ENCODE results near the gene KMT2A. TPM values are rescaled to one million over a fixed set of nuclear protein-coding genes. Genes with fewer than 3 reads are reported as not detected.
"Not testable (repeated sequence)": the region's sequence is repeated elsewhere in the genome, so short reads cannot be mapped to it uniquely, and the experiment has no call there.

The KMT2A gene
- total and polyA plus RNA-seq, 9 donors = 20.9 to 32.0 (median 26.4) TPM

DNA sequence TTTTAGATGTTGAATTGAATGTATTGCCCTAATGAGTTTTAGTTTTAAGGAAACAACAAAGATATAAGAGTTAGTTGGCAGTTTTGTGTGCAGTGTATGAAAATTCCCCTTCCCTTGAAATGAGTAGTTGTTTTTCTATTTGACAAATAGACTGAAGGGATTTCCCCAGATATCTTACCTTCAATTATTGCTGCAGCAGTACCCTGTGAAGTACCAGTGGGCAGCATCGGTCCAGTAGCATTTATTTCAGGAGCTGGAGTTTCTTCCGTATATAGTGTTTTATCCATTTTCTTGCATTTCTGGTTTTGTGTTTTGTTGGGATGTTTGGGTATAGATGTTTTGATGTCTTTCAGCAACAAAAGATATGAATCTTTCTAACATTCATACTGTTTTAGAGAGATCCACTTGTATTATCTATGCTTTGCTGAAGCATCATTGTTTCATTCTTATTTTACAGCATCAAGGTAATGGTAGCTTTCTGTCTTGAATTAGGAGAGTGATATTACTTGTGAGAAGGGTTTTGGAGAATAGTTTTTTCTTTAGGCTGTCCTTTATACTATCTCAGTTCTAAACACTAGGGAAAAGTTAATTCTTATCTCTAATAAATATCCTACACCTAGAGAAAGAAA lies 7.4 kb downstream of the KMT2A start:
- no peak overlapping the region for H3K4me3 ChIP-seq (ENCODE audit: low read length)
- no peaks in the 10 kb centered on the region for H3K36me3 ChIP-seq (ENCODE audit: control insufficient read depth, insufficient read depth, low read length)
- H3K9me3 ChIP-seq (replicated peaks; ENCODE audit: control insufficient read depth, low read depth, low read length) = no peaks in the 10 kb centered on the region
- no peak overlapping the region for H3K27ac ChIP-seq (ENCODE audit: low read length)
- no peaks in the 10 kb centered on the region for H3K4me1 ChIP-seq (ENCODE audit: control insufficient read depth, insufficient read depth, low read length)
- no peaks in the 10 kb centered on the region for H3K27me3 ChIP-seq (ENCODE audit: control insufficient read depth, insufficient read depth, low read length)
- no CpG with 5 or more reads among the region's 2 CpGs for WGBS (ENCODE audit: insufficient coverage)
- DNase-seq = no peak

DNA sequence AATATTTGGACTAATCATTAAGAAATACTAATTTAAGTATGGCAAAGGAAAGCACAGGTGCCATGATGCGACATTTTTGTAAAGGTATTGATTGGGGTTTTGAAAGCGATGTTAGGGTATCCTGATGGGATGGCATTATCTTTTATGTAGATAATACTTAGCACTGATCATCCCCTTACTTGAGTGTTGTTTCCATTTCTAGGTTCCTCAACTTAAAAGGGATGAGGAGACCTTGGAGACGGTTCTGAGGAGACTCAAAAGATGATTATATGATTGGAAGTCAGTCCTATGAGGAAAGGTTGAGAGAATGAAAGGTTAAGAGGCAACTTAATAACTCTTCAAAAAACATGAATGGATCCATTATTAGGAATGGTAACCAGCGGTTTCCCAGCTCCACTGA lies 11.1 kb downstream of the KMT2A start:
- WGBS (ENCODE audit: insufficient coverage) = 80% methylated on average over 1 of the region's 4 CpGs
- no peak for DNase-seq
- peaks cover 6% of the 10 kb centered on the region for H3K36me3 ChIP-seq (ENCODE audit: control insufficient read depth, insufficient read depth, low read length)
- H3K9me3 ChIP-seq (replicated peaks; ENCODE audit: control insufficient read depth, low read depth, low read length) = no peaks in the 10 kb centered on the region
- H3K27ac ChIP-seq (ENCODE audit: low read length) = no peak overlapping the region
- no peaks in the 10 kb centered on the region for H3K4me1 ChIP-seq (ENCODE audit: control insufficient read depth, insufficient read depth, low read length)
- H3K27me3 ChIP-seq (ENCODE audit: control insufficient read depth, insufficient read depth, low read length) = no peaks in the 10 kb centered on the region
- H3K4me3 ChIP-seq (ENCODE audit: low read length) = no peak overlapping the region

DNA sequence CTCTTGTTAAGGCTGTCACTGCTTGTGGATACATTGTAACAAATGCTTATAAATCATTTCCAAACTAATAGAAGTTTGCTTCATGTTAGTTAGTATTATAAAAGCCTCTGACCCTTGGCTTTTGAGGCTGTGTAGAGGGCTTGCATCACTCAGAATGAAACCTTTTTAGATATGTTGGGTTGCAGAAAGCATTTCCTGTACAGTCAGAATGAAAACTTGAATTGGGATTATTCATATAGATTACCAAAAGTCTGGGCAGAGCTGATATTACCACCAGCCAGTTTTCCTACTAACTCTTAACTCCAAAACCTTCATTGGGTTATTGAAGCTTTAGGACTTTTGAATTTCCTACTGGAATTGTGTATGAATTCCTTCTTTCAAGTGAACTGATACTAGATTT lies 12.0 kb downstream of the KMT2A start:
- H3K27ac ChIP-seq (ENCODE audit: low read length) = no peak overlapping the region
- no peaks in the 10 kb centered on the region for H3K27me3 ChIP-seq (ENCODE audit: control insufficient read depth, insufficient read depth, low read length)
- no peak overlapping the region for H3K4me3 ChIP-seq (ENCODE audit: low read length)
- no peaks in the 10 kb centered on the region for H3K9me3 ChIP-seq (replicated peaks; ENCODE audit: control insufficient read depth, low read depth, low read length)
- no peaks in the 10 kb centered on the region for H3K4me1 ChIP-seq (ENCODE audit: control insufficient read depth, insufficient read depth, low read length)
- no peak for DNase-seq
- peaks cover 6% of the 10 kb centered on the region for H3K36me3 ChIP-seq (ENCODE audit: control insufficient read depth, insufficient read depth, low read length)

DNA sequence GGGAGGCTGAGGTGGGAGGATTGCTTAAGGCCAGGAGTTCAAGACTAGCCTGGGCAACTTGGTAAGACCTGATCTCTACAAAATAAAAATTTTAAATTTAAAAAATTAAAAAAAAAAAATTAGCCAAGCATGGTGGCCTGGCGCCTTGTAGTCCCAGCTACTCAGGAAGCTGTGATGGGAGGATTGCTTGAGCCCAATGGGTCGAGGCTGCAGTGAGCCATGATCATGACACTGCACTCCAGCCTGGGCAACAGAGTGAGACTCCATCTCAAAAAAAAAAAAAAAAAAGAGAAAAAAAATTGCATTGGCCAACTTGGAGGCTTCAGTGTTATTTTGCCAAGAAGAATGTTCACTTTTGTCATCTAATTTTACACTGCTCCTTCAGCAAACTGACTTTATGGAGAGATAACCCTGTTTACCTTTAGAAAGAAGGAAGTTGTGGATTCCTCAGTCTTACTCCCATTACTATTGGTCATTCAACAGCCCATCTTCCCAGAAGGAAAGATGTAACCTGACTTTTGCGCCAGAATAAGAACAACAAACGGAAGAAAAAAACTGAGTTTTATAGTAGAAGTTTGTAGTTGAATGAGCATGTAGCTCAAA lies 13.1 kb downstream of the KMT2A start:
- WGBS (ENCODE audit: insufficient coverage) = no CpG with 5 or more reads among the region's 4 CpGs
- Histone ChIP-seq H3K36me3 (ENCODE audit: control insufficient read depth, insufficient read depth, low read length) (peaks cover 9% of the 10 kb centered on the region), H3K4me3 (ENCODE audit: low read length) (no peak overlapping the region), H3K27ac (ENCODE audit: low read length) (no peak overlapping the region), H3K27me3 (ENCODE audit: control insufficient read depth, insufficient read depth, low read length) (no peaks in the 10 kb centered on the region), H3K9me3 (replicated peaks; ENCODE audit: control insufficient read depth, low read depth, low read length) (no peaks in the 10 kb centered on the region), H3K4me1 (ENCODE audit: control insufficient read depth, insufficient read depth, low read length) (no peaks in the 10 kb centered on the region)
- no peak for DNase-seq

DNA sequence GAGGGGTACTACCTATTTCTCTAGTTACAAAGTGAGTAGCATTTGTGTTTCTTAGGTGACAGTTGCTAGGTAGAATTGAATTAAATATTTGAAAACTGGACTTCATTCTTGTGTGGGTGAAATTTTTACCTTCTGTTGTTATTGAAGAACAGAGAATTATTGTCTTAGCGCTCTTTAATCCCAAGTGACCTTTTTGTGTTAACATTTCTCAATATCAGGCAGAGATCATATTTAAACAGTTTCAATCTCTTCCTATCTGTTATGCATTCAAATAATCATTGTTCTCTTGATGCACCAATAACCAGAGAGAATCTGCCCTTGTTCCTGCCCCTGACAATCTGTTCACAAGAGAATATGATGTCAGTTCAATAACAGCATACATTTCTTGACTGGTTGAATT lies 14.2 kb downstream of the KMT2A start:
- Histone ChIP-seq H3K9me3 (replicated peaks; ENCODE audit: control insufficient read depth, low read depth, low read length) (no peaks in the 10 kb centered on the region), H3K4me3 (ENCODE audit: low read length) (no peak overlapping the region), H3K27me3 (ENCODE audit: control insufficient read depth, insufficient read depth, low read length) (no peaks in the 10 kb centered on the region), H3K27ac (ENCODE audit: low read length) (no peak overlapping the region), H3K4me1 (ENCODE audit: control insufficient read depth, insufficient read depth, low read length) (no peaks in the 10 kb centered on the region), H3K36me3 (ENCODE audit: control insufficient read depth, insufficient read depth, low read length) (peaks cover 9% of the 10 kb centered on the region)
- no peak for DNase-seq
- WGBS (ENCODE audit: insufficient coverage) = no CpG with 5 or more reads among the region's 1 CpG

DNA sequence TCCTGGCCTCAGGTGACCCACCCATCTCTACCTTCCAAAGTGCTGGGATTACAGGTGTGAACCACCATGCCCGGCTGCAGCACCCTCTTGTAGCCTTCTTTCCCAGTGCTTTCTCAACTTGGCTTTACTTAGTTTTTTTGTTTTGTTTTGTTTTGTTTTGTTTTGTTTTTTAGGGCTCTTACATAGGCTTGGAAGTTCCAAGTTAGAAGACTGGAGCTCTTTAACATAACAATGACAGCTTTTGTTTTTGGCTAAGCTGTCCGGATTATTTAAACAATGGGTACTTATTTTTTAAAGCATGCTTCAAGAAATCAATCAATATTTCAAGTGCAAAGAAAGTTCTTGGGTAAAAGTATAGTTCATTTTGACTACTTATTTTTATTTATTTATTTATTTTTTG lies 25.9 kb downstream of the KMT2A start:
- H3K4me1 ChIP-seq (ENCODE audit: control insufficient read depth, insufficient read depth, low read length) = no peaks in the 10 kb centered on the region
- no peak for DNase-seq
- peaks cover 9% of the 10 kb centered on the region for H3K36me3 ChIP-seq (ENCODE audit: control insufficient read depth, insufficient read depth, low read length)
- no peaks in the 10 kb centered on the region for H3K27me3 ChIP-seq (ENCODE audit: control insufficient read depth, insufficient read depth, low read length)
- no peak overlapping the region for H3K4me3 ChIP-seq (ENCODE audit: low read length)
- no peaks in the 10 kb centered on the region for H3K9me3 ChIP-seq (replicated peaks; ENCODE audit: control insufficient read depth, low read depth, low read length)
- WGBS (ENCODE audit: insufficient coverage) = no CpG with 5 or more reads among the region's 2 CpGs
- H3K27ac ChIP-seq (ENCODE audit: low read length) = no peak overlapping the region

DNA sequence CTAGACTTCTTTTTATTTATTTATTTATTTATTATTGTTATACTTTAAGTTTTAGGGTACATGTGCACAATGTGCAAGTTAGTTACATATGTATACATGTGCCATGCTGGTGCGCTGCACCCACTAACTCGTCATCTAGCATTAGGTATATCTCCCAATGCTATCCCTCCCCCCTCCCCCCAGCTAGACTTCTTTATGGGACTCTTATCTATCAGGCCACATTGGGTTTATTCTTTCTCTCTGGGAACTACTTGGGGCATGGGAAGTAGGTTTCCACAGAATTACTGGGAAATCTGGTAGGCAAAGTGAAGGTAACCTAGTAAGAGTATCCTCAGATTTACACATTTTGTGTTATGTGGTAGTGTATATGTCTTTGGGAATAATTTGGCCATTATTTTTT lies 32.7 kb downstream of the KMT2A start:
- H3K4me3 ChIP-seq (ENCODE audit: low read length); H3K27me3 ChIP-seq (ENCODE audit: control insufficient read depth, insufficient read depth, low read length); H3K27ac ChIP-seq (ENCODE audit: low read length); H3K9me3 ChIP-seq (replicated peaks; ENCODE audit: control insufficient read depth, low read depth, low read length); H3K4me1 ChIP-seq (ENCODE audit: control insufficient read depth, insufficient read depth, low read length); DNase-seq: not testable (repeated sequence)
- H3K36me3 ChIP-seq (ENCODE audit: control insufficient read depth, insufficient read depth, low read length) = peaks cover 19% of the 10 kb centered on the region
- no CpG with 5 or more reads among the region's 2 CpGs for WGBS (ENCODE audit: insufficient coverage)

DNA sequence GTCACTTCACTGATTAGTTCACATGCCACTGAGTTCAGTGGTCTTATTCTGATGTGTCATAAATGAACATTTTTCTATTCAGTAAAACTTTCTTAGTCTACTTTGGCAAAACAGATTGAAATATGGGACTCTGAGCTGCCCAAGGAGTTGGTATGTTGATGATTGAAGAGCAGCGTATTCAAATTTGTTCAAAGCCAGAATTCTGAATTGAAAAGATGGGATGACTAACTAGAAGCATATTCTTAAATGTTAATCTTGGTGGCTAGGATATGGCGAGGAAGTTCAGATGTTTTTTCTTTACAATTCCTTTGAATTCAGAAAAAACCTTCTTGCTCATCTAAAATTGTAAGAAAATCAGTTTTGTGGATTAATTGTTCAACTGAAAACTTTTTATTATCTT lies 34.7 kb downstream of the KMT2A start:
- Histone ChIP-seq H3K9me3 (replicated peaks; ENCODE audit: control insufficient read depth, low read depth, low read length) (no peaks in the 10 kb centered on the region), H3K27ac (ENCODE audit: low read length) (no peak overlapping the region), H3K27me3 (ENCODE audit: control insufficient read depth, insufficient read depth, low read length) (no peaks in the 10 kb centered on the region), H3K4me1 (ENCODE audit: control insufficient read depth, insufficient read depth, low read length) (no peaks in the 10 kb centered on the region), H3K4me3 (ENCODE audit: low read length) (no peak overlapping the region), H3K36me3 (ENCODE audit: control insufficient read depth, insufficient read depth, low read length) (peaks cover 23% of the 10 kb centered on the region)
- no peak for DNase-seq
- WGBS (ENCODE audit: insufficient coverage) = no CpG with 5 or more reads among the region's 2 CpGs

DNA sequence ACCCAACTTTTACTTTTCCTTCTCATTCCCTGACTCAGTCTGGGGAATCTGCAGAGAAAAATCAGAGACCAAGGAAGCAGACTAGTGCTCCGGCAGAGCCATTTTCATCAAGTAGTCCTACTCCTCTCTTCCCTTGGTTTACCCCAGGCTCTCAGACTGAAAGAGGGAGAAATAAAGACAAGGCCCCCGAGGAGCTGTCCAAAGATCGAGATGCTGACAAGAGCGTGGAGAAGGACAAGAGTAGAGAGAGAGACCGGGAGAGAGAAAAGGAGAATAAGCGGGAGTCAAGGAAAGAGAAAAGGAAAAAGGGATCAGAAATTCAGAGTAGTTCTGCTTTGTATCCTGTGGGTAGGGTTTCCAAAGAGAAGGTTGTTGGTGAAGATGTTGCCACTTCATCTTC lies 37.2 kb downstream of the KMT2A start:
- no peak overlapping the region for H3K4me3 ChIP-seq (ENCODE audit: low read length)
- H3K9me3 ChIP-seq (replicated peaks; ENCODE audit: control insufficient read depth, low read depth, low read length) = no peaks in the 10 kb centered on the region
- no peak overlapping the region for H3K27ac ChIP-seq (ENCODE audit: low read length)
- WGBS (ENCODE audit: insufficient coverage) = 93% methylated on average over 4 of the region's 6 CpGs
- peaks cover 43% of the 10 kb centered on the region for H3K36me3 ChIP-seq (ENCODE audit: control insufficient read depth, insufficient read depth, low read length)
- no peaks in the 10 kb centered on the region for H3K27me3 ChIP-seq (ENCODE audit: control insufficient read depth, insufficient read depth, low read length)
- no peaks in the 10 kb centered on the region for H3K4me1 ChIP-seq (ENCODE audit: control insufficient read depth, insufficient read depth, low read length)
- DNase-seq = no peak

DNA sequence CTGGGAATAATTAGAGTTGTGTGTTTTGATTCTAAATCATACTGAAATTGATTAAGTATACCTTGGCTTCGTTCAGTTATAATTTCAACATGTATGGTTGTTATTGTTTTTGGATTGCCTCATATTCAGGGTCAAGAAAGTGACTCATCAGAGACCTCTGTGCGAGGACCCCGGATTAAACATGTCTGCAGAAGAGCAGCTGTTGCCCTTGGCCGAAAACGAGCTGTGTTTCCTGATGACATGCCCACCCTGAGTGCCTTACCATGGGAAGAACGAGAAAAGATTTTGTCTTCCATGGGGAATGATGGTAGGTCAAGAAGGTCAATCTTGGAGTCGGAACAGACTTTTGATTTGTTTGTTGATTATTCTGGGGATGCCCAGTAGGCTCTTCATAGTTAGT lies 40.4 kb downstream of the KMT2A start:
- H3K4me1 ChIP-seq (ENCODE audit: control insufficient read depth, insufficient read depth, low read length) = no peaks in the 10 kb centered on the region
- H3K27ac ChIP-seq (ENCODE audit: low read length) = no peak overlapping the region
- no peak overlapping the region for H3K4me3 ChIP-seq (ENCODE audit: low read length)
- H3K9me3 ChIP-seq (replicated peaks; ENCODE audit: control insufficient read depth, low read depth, low read length) = no peaks in the 10 kb centered on the region
- H3K36me3 ChIP-seq (ENCODE audit: control insufficient read depth, insufficient read depth, low read length) = peaks cover 51% of the 10 kb centered on the region
- peak; percentile 2 for DNase-seq
- 74% methylated on average over 7 of the region's 7 CpGs for WGBS (ENCODE audit: insufficient coverage)
- no peaks in the 10 kb centered on the region for H3K27me3 ChIP-seq (ENCODE audit: control insufficient read depth, insufficient read depth, low read length)

DNA sequence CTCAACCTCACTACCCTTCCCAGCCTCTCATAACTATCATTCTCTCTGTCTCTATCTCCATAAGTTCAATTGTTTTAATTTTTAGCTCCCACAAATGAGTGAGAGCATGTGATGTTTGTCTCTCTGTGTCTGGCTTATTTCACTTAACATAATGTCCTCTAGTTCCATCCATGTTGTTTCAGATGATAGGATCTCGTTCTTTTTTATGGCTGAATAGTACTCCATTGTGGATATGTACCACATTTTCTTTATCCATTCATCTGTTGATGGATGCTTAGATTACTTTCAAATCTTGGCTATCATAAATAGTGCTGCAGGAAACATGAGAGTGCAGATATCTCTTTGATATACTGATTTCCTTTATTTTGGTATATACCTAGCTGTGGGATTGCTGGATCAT lies 44.9 kb downstream of the KMT2A start:
- H3K4me1 ChIP-seq (ENCODE audit: control insufficient read depth, insufficient read depth, low read length); DNase-seq; H3K9me3 ChIP-seq (replicated peaks; ENCODE audit: control insufficient read depth, low read depth, low read length); H3K4me3 ChIP-seq (ENCODE audit: low read length); H3K27me3 ChIP-seq (ENCODE audit: control insufficient read depth, insufficient read depth, low read length); H3K27ac ChIP-seq (ENCODE audit: low read length): not testable (repeated sequence)
- no CpG with 5 or more reads among the region's 1 CpG for WGBS (ENCODE audit: insufficient coverage)
- peaks cover 53% of the 10 kb centered on the region for H3K36me3 ChIP-seq (ENCODE audit: control insufficient read depth, insufficient read depth, low read length)
